Esophagus (tissue), 2 donors: ENCODE data around the gene NUB1. TPM values are rescaled to one million over a fixed set of nuclear protein-coding genes. Genes with fewer than 3 reads are reported as not detected.
"Not testable (repeated sequence)": the region's sequence is repeated elsewhere in the genome, so short reads cannot be mapped to it uniquely, and the experiment has no call there.

Source experiments
- H3K27ac ChIP-seq, 2 donors: one replicate each; pipeline ENCODE4 v1.5.1; 2013; ENCODE audit warnings: low read depth in 2 of 2, mild to moderate bottlenecking in 2 of 2, inconsistent platforms in 1 of 2, low read length in 1 of 2, moderate library complexity in 1 of 2
- H3K27me3 ChIP-seq, 2 donors: one replicate each; pipeline ENCODE4 v1.6.1; 2013; ENCODE audit warnings: low read length in 2 of 2, control low read depth in 1 of 2, mild to moderate bottlenecking in 1 of 2; ENCODE audit not compliant: insufficient read depth in 2 of 2, control insufficient read depth in 1 of 2
- H3K36me3 ChIP-seq, 2 donors: one replicate each; pipeline ENCODE4 v1.6.1; 2013; ENCODE audit warnings: low read length in 1 of 2; ENCODE audit not compliant: control insufficient read depth in 2 of 2, insufficient read depth in 2 of 2
- H3K4me1 ChIP-seq, 2 donors: one replicate each; pipeline ENCODE4 v1.6.1; 2013; ENCODE audit warnings: low read length in 1 of 2; ENCODE audit not compliant: control insufficient read depth in 2 of 2, insufficient read depth in 2 of 2
- H3K4me3 ChIP-seq, 2 donors: one replicate each; pipeline ENCODE4 v1.5.1; 2013; ENCODE audit warnings: low read length in 2 of 2, mild to moderate bottlenecking in 2 of 2, low read depth in 1 of 2, moderate library complexity in 1 of 2
- H3K9me3 ChIP-seq, 2 donors: one replicate each; pipeline ENCODE4 v1.6.1; 2013; ENCODE audit warnings: mild to moderate bottlenecking in 2 of 2, low read depth in 1 of 2, low read length in 1 of 2, moderate library complexity in 1 of 2; ENCODE audit not compliant: control insufficient read depth in 2 of 2, insufficient read depth in 1 of 2
- WGBS, 2 donors: extraction: QIAGEN DNeasy Blood & Tissue Kit; methylation state at CpG; one replicate each; pipeline ENCODE4 v1.1.7; 2013; 5-methylcytosine and 5-hydroxymethylcytosine counted together
- polyA plus RNA-seq, 2 donors: library from polyadenylated mRNA; stranded (reverse); fragments of 200-250 nt; gene quantifications; one replicate each; pipeline ENCODE4 v1.2.3, GENCODE V29; 2013
- donor health status: healthy with polysubstance abuse.
- donor health status: Bipolar disorder and iron deficiency.

Gene NUB1
- polyA plus RNA-seq = 10 to 100 TPM; 12.1 to 15.5 TPM

GRCh38 chr7:151341357-151342101 is at the start of gene NUB1:
Gene NUB1 (plus strand): TSS chr7:151341812. CDS start chr7:151345350, 3,538 bp downstream.
- Histone ChIP-seq H3K4me3 (peak within 1 kb of the TSS; percentile 94), H3K36me3 (peaks cover 0 to 5% of the 10 kb centered on the region in 2 donors), H3K4me1 (peaks cover 0 to 3% of the 10 kb centered on the region in 2 donors), H3K9me3 (no peaks in the 10 kb centered on the region), H3K27me3 (no peaks in the 10 kb centered on the region), H3K27ac (peak within 1 kb of the TSS; percentile 85 to 86)
- 3 to 5% methylated on average over 45 to 72 of the region's 72 CpGs for WGBS, 2 donors

- no peaks in the 10 kb centered on the region for H3K4me1 ChIP-seq
- H3K9me3 ChIP-seq = peaks cover 0 to 2% of the 10 kb centered on the region in 2 donors
- H3K4me3 ChIP-seq = no peak overlapping the region
- 84% methylated on average over 3 of the region's 3 CpGs for WGBS, 2 donors
- no peak overlapping the region for H3K27ac ChIP-seq
- no peaks in the 10 kb centered on the region for H3K36me3 ChIP-seq
- H3K27me3 ChIP-seq = no peaks in the 10 kb centered on the region
Measured at GRCh38 chr7:151292850-151293249, 48.8 kb upstream of the NUB1 start.

GRCh38 chr7:151296202-151296992 is 45.2 kb upstream of the NUB1 start:
- Histone ChIP-seq H3K4me3 (no peak overlapping the region), H3K36me3 (no peaks in the 10 kb centered on the region), H3K9me3 (peaks cover 0 to 5% of the 10 kb centered on the region in 2 donors), H3K27me3 (no peaks in the 10 kb centered on the region), H3K27ac (no peak overlapping the region), H3K4me1 (no peaks in the 10 kb centered on the region)
- 45 to 54% methylated on average over 3 of the region's 3 CpGs for WGBS, 2 donors

GRCh38 chr7:151298765-151299164 is 42.8 kb upstream of the NUB1 start:
- no peaks in the 10 kb centered on the region for H3K36me3 ChIP-seq
- H3K9me3 ChIP-seq = peaks cover 0 to 5% of the 10 kb centered on the region in 2 donors
- H3K4me3 ChIP-seq = no peak overlapping the region
- H3K27ac ChIP-seq = no peak overlapping the region
- H3K4me1 ChIP-seq = peaks cover 3% of the 10 kb centered on the region in 2 donors
- WGBS, 2 donors = 53% methylated on average over 5 of the region's 5 CpGs
- H3K27me3 ChIP-seq = peaks cover 0 to 3% of the 10 kb centered on the region in 2 donors

GRCh38 chr7:151299530-151299929 is 42.1 kb upstream of the NUB1 start:
- H3K27ac ChIP-seq = no peak overlapping the region
- H3K4me1 ChIP-seq = peaks cover 3 to 4% of the 10 kb centered on the region in 2 donors
- 92 to 94% methylated on average over 6 of the region's 6 CpGs for WGBS, 2 donors
- peaks cover 0 to 5% of the 10 kb centered on the region in 2 donors for H3K9me3 ChIP-seq
- no peaks in the 10 kb centered on the region for H3K36me3 ChIP-seq
- H3K27me3 ChIP-seq = peaks cover 0 to 3% of the 10 kb centered on the region in 2 donors
- no peak overlapping the region for H3K4me3 ChIP-seq

GRCh38 chr7:151299940-151300645 is 41.5 kb upstream of the NUB1 start:
- WGBS, 2 donors = 87 to 90% methylated on average over 7 of the region's 7 CpGs
- Histone ChIP-seq H3K9me3 (peaks cover 0 to 5% of the 10 kb centered on the region in 2 donors), H3K36me3 (no peaks in the 10 kb centered on the region), H3K4me1 (peaks cover 3 to 4% of the 10 kb centered on the region in 2 donors), H3K27me3 (peaks cover 0 to 3% of the 10 kb centered on the region in 2 donors), H3K4me3 (no peak overlapping the region), H3K27ac (no peak overlapping the region)

GRCh38 chr7:151301471-151302462 is 39.8 kb upstream of the NUB1 start:
- Histone ChIP-seq H3K36me3 (no peaks in the 10 kb centered on the region), H3K9me3 (peaks cover 0 to 3% of the 10 kb centered on the region in 2 donors), H3K27ac (no peak overlapping the region), H3K27me3 (peaks cover 0 to 3% of the 10 kb centered on the region in 2 donors), H3K4me1 (peaks cover 3 to 4% of the 10 kb centered on the region in 2 donors), H3K4me3 (no peak overlapping the region)
- 79 to 82% methylated on average over 19 to 20 of the region's 20 CpGs for WGBS, 2 donors

GRCh38 chr7:151304251-151304650 is 37.4 kb upstream of the NUB1 start:
- not testable (repeated sequence) for H3K36me3 ChIP-seq, H3K27ac ChIP-seq, H3K4me1 ChIP-seq, H3K9me3 ChIP-seq, H3K4me3 ChIP-seq, H3K27me3 ChIP-seq
- 78% methylated on average over 19 of the region's 19 CpGs for WGBS, 2 donors
